HL-60 (cell line): Measurements from ENCODE around the gene BSN.
A peak's percentile ranks its signal among the peaks of the same experiment; 100 is the strongest.
"Not testable (repeated sequence)": the region's sequence is repeated elsewhere in the genome, so short reads cannot be mapped to it uniquely, and the experiment has no call there.

Experiments
- DNase-seq, 2 experiments: peaks; one replicate each; pipeline ENCODE4 v3.0.0-alpha.2; 2010 to 2020; ENCODE audit warnings: low read depth in 1 of 2, low spot score in 1 of 2
- H3K27ac ChIP-seq: fragments of 250-450 bp; sonication (Bioruptor Pico); replicated peaks from 2 replicates; pipeline ENCODE4 v1.5.1; 2020; ENCODE audit warnings: mild to moderate bottlenecking, moderate library complexity
- H3K27me3 ChIP-seq: fragments of 250-450 bp; sonication (Bioruptor Pico); 2 replicates; pipeline ENCODE4 v1.5.1; 2021; ENCODE audit warnings: mild to moderate bottlenecking, moderate library complexity; ENCODE audit not compliant: insufficient read depth, poor library complexity, severe bottlenecking
- H3K4me3 ChIP-seq: replicated peaks from 2 replicates; pipeline ENCODE4 v1.5.1; 2011; ENCODE audit warnings: mild to moderate bottlenecking, control low read depth, low read length; ENCODE audit not compliant: insufficient read depth
- GABPA ChIP-seq: IDR thresholded peaks from 2 replicates; pipeline ENCODE4 v1.6.1; 2012; ENCODE audit warnings: low read depth
- POLR2AphosphoS5 ChIP-seq: IDR thresholded peaks from 2 replicates; pipeline ENCODE4 v1.6.1; 2012; ENCODE audit warnings: low read depth
- SPI1 ChIP-seq: IDR thresholded peaks from 2 replicates; pipeline ENCODE4 v1.6.1; 2012; ENCODE audit warnings: low read depth, mild to moderate bottlenecking, borderline replicate concordance
- TF ChIP-seq, protein P1 (sequence below): IDR thresholded peaks from 2 replicates; pipeline ENCODE4 v1.6.1; 2012; ENCODE audit warnings: low read depth; ENCODE audit not compliant: insufficient replicate concordance
- TF ChIP-seq, protein P2 (sequence below): IDR thresholded peaks from one replicate; pipeline ENCODE4 v1.5.1; 2011; ENCODE audit warnings: low read length, control low read depth, inconsistent platforms; ENCODE audit not compliant: insufficient read depth

Gene BSN

DNA sequence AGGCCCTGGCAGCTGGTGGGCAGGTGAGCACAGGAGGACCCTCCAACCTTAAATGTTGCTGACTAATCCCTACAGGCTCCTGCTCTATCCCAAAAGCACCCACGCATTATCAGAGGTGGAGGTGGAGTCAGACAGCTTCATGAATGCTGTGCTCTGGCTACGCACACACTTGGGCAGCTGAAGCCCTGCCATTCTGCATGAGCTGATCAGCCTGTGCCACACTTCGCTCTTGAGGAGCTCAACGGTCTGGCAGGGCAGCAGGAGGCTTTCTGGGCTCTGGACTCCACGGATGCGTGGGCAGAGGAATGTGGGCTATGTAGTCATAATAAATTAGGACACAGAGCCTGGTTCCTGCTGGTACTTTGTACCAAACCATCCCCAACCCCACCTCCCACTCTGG is 128.9 kb downstream of the BSN start:
- Histone ChIP-seq H3K27me3 (no peaks in the 10 kb centered on the region), H3K4me3 (no peak overlapping the region), H3K27ac (no peak overlapping the region)
- no peak for DNase-seq
- TF ChIP-seq GABPA (no peak), SPI1 (no peak), POLR2AphosphoS5 (no peak)
- TF ChIP-seq, protein P1, sequence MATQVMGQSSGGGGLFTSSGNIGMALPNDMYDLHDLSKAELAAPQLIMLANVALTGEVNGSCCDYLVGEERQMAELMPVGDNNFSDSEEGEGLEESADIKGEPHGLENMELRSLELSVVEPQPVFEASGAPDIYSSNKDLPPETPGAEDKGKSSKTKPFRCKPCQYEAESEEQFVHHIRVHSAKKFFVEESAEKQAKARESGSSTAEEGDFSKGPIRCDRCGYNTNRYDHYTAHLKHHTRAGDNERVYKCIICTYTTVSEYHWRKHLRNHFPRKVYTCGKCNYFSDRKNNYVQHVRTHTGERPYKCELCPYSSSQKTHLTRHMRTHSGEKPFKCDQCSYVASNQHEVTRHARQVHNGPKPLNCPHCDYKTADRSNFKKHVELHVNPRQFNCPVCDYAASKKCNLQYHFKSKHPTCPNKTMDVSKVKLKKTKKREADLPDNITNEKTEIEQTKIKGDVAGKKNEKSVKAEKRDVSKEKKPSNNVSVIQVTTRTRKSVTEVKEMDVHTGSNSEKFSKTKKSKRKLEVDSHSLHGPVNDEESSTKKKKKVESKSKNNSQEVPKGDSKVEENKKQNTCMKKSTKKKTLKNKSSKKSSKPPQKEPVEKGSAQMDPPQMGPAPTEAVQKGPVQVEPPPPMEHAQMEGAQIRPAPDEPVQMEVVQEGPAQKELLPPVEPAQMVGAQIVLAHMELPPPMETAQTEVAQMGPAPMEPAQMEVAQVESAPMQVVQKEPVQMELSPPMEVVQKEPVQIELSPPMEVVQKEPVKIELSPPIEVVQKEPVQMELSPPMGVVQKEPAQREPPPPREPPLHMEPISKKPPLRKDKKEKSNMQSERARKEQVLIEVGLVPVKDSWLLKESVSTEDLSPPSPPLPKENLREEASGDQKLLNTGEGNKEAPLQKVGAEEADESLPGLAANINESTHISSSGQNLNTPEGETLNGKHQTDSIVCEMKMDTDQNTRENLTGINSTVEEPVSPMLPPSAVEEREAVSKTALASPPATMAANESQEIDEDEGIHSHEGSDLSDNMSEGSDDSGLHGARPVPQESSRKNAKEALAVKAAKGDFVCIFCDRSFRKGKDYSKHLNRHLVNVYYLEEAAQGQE = no peak
- TF ChIP-seq, protein P2, sequence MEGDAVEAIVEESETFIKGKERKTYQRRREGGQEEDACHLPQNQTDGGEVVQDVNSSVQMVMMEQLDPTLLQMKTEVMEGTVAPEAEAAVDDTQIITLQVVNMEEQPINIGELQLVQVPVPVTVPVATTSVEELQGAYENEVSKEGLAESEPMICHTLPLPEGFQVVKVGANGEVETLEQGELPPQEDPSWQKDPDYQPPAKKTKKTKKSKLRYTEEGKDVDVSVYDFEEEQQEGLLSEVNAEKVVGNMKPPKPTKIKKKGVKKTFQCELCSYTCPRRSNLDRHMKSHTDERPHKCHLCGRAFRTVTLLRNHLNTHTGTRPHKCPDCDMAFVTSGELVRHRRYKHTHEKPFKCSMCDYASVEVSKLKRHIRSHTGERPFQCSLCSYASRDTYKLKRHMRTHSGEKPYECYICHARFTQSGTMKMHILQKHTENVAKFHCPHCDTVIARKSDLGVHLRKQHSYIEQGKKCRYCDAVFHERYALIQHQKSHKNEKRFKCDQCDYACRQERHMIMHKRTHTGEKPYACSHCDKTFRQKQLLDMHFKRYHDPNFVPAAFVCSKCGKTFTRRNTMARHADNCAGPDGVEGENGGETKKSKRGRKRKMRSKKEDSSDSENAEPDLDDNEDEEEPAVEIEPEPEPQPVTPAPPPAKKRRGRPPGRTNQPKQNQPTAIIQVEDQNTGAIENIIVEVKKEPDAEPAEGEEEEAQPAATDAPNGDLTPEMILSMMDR = no peak

DNA sequence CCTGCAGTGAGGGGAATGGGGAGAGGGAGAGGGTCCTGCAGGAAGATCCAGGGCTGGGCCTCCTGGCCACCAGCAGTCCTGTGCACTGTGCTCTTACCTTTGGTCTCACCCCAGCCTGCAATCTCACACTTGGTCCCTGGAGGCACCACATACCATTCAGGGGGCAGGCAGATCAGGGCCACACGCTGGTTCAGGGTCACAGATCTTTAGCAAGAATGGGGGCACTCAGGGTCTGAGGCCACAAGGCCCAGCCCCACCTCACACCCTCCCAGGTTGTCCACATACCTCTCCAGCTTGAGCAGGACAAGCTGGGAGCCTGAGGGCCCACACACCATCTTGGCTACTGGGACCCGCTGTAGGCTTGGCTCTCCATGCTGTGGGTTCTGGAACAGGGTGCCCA is 130.2 kb downstream of the BSN start:
- H3K4me3 ChIP-seq, H3K27me3 ChIP-seq, H3K27ac ChIP-seq, DNase-seq: not testable (repeated sequence)

DNA sequence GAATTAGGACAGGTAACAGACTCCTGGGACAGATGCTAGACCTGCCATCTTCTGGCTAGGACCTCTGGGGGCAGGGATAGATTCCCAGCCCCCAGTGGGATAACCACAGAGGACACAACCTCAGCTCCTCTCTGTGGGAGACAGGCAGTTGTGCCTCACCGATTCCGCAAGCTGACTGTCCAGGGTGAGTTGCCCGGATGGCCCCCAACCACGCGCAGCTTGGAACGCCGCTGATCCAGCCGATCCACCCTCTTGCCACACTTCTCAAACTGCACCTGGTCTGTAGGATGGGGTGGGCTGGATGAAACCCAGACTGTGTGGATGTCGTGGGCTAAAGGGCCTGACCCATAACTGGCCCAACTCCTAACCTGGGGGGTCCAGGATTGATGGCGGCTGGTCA is 130.8 kb downstream of the BSN start:
- not testable (repeated sequence) for H3K27me3 ChIP-seq, H3K4me3 ChIP-seq, DNase-seq, H3K27ac ChIP-seq

DNA sequence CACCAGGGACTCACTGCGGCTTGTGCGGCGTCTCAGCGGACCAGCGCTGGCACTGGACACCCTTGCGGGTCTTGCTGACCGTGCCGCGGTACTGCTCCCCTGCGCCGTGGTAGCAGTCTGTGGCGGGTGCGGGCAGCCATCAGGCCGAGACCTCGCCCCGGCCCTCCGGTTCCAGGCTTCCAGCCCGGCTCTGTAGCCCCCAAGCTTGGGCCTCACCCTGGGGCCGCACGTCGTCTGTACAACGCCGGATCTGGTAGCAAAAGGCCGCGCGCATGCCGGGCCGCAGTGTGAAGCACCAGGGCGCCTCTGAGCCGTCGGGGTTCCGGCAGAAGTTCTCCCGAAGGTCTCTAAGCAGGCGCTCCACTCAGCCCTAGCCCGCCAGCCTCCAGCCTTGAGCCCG is 131.6 kb downstream of the BSN start:
- DNase-seq, H3K27ac ChIP-seq, H3K4me3 ChIP-seq, H3K27me3 ChIP-seq: not testable (repeated sequence)

DNA sequence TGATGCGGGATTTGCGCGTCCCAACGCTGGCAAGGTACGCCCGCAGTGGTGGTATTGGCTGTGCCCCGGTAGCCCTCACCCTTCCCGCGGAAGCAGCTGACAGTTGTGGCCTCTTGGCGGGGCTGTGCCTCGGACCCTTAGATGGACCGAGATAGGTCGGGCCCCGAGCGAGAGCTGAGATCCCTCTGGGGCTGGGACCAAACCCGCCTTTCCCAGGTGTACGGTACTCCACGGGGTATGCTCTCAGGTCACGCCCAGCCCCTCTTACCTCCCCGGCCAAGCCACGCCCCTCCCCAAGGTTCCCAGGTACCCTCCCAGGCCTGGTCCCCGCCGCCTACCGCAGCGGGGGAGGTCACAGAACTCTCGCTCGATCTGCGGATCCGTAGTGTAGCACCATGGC is 132.1 kb downstream of the BSN start:
- not testable (repeated sequence) for H3K27ac ChIP-seq, DNase-seq, H3K4me3 ChIP-seq, H3K27me3 ChIP-seq

DNA sequence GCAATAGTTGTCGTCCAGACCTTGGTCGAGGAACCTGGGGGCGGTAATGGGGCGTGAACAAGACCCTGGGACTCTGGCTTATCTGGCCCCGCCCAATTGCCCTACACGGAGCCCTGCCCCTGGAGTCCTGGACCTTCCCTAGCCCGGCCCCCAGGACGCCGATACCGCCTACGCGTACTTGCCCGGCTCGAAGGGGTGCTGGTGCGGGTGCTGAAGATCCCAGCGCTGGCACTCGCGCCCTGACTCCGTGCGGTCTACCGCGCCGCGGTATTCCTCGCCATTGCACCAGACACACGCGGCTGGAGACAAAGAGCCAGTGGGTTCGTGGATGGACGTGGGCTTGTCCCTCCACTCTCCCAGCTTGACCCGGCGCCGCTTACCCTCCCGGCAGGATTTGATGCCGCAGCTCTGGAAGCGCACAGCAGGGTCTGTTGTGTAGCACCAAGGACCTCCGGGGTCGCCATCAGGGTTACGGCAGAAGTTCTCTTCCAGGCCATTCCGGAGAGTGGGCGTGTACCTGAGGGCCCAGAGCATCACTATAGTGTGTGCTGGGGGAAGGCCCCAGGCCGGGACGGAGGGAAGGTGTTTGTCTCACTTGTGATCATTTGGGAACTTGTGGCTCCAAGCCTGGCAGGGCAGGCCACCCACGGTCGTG is 132.6 kb downstream of the BSN start:
- H3K27me3 ChIP-seq, H3K4me3 ChIP-seq, H3K27ac ChIP-seq, DNase-seq: not testable (repeated sequence)

DNA sequence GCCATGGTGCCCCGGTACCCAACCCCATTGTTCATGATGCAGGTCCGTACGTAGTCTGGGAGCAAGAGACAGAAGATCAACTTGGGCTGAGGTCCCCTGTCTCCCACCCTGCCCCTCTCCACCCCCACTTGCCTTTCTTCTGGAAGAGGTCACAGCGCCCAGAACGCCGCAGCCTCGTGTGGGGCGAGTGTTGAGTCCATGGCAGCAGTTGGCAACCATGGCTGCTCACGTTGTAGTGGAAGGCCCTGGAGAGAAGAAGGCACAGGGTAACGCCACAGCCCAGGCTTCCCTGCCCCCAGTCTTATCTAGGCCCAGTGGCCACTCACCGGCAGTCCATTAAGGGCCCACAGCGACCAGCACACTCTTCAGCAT is 133.1 kb downstream of the BSN start:
- DNase-seq, H3K27ac ChIP-seq, H3K4me3 ChIP-seq, H3K27me3 ChIP-seq: not testable (repeated sequence)

DNA sequence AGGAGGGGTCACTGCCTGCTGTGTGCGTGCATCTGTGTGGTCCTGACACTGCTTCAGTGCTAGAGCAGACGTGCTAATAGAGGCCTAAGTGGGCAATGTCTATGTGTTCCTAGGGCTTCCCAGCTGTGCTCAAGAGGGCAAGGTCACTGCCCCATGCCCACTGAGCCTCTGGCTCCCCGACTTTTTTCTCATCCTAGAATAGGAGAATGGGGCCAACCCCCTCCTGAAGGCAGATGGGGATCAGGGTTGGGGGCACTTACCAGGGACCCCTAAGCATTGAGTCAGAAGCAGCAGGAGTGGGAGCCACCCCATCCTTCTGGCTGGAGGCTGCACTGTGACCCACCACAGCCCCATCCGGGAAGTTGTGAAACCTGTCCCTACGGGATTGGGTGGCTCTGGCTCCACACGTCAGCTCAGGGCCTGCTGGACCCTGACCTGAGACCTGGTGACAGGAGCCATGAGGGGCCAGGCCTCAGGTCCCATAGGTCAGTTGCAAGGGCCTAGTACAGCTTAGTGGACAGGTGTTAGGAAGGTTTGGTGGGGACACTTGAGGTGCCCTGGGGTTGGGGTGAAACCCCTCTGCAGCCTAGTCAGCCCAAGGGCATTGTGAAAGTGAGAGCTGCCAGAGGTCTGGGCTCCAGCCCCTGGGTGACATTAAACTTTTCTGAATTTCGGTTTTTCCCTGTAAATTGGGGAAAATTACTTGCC is 134.2 kb downstream of the BSN start:
- peak overlapping the region; percentile 63 for H3K27ac ChIP-seq
- DNase-seq, H3K27me3 ChIP-seq: not testable (repeated sequence)
- peak overlapping the region; percentile 100 for H3K4me3 ChIP-seq
